Suprapubic skin (tissue), 4 donors: ENCODE data around the gene SLC39A10.

Experiments
- CTCF ChIP-seq, 2 donors: fragments of 200-600 bp in 1 of 2; fragments of 450-650 bp in 1 of 2; sonication (generic) in 1 of 2; IDR thresholded peaks; one replicate each; pipeline ENCODE4 v1.5.1; 2016 to 2019; ENCODE audit warnings: antibody characterized with exemption in 2 of 2, mild to moderate bottlenecking in 1 of 2, moderate library complexity in 1 of 2
- EP300 ChIP-seq: sonication (generic); formaldehyde crosslinking; IDR thresholded peaks from one replicate; pipeline ENCODE4 v1.6.1; 2017; ENCODE audit warnings: antibody characterized with exemption
- POLR2A ChIP-seq, 2 donors: fragments of 450-650 bp; IDR thresholded peaks; one replicate each; pipeline ENCODE4 v1.6.1; 2017; ENCODE audit warnings: antibody characterized with exemption in 2 of 2, mild to moderate bottlenecking in 2 of 2, moderate library complexity in 2 of 2
- POLR2AphosphoS5 ChIP-seq, 3 donors: sonication (generic); formaldehyde crosslinking; IDR thresholded peaks; one replicate each; pipeline ENCODE4 v1.6.1; 2017; ENCODE audit warnings: antibody characterized with exemption in 3 of 3

GRCh38 chr2:195706161-195706900, 49.3 kb downstream of the SLC39A10 start:
- TF ChIP-seq POLR2A (IDR thresholded peaks at IDR 0.05) (no peak), CTCF (IDR thresholded peaks at IDR 0.05) (no peak), EP300 (no peak), POLR2AphosphoS5 (IDR thresholded peaks at IDR 0.05) (no peak)
